HepG2 (cell line): ENCODE measurements around the gene SGCE. TPM values are rescaled to one million over a fixed set of nuclear protein-coding genes. Genes with fewer than 3 reads are reported as not detected.
A peak's percentile ranks its signal among the peaks of the same experiment; 100 is the strongest.

Experiments used
- BCL6 ChIP-seq: IDR thresholded peaks from 2 replicates; pipeline ENCODE4 v1.6.1; 2016; ENCODE audit warnings: missing genetic modification reagents, missing compliant biosample characterization
- BORCS8-MEF2B ChIP-seq: sonication (generic); formaldehyde crosslinking; IDR thresholded peaks from 2 replicates; pipeline ENCODE4 v1.8.0; 2022; ENCODE audit warnings: mild to moderate bottlenecking, missing genetic modification reagents
- CREB1 ChIP-seq, 2 experiments: fragments of 450-650 bp in 1 of 2; IDR thresholded peaks; 2 replicates each; pipeline ENCODE4 v1.6.1; 2016 to 2017; ENCODE audit warnings: control low read depth in 1 of 2, mild to moderate bottlenecking in 1 of 2, missing compliant biosample characterization in 1 of 2, missing genetic modification characterization in 1 of 2
- ELF3 ChIP-seq: IDR thresholded peaks from 2 replicates; pipeline ENCODE4 v1.6.1; 2016; ENCODE audit warnings: missing genetic modification reagents, missing compliant biosample characterization
- FIP1L1 ChIP-seq: fragments of 200-400 bp; formaldehyde crosslinking; IDR thresholded peaks from 2 replicates; pipeline ENCODE4 v1.6.1; 2018; ENCODE audit warnings: low read depth, mild to moderate bottlenecking, low read length, moderate library complexity, borderline replicate concordance; ENCODE audit not compliant: insufficient read depth
- FOXJ3 ChIP-seq: sonication (generic); formaldehyde crosslinking; IDR thresholded peaks from 2 replicates; pipeline ENCODE4 v1.4.0; 2020; ENCODE audit warnings: missing genetic modification reagents, mild to moderate bottlenecking, borderline replicate concordance
- JUN ChIP-seq: sonication (generic); formaldehyde crosslinking; IDR thresholded peaks from 2 replicates; pipeline ENCODE4 v1.4.0; 2020; ENCODE audit warnings: mild to moderate bottlenecking, missing genetic modification reagents
- NFE2L2 ChIP-seq: fragments of 150-350 bp; IDR thresholded peaks from 2 replicates; pipeline ENCODE4 v1.6.1; 2014; ENCODE audit warnings: low read length
- NKX3-1 ChIP-seq: sonication (generic); formaldehyde crosslinking; IDR thresholded peaks from 2 replicates; pipeline ENCODE4 v1.5.0; 2020; ENCODE audit warnings: missing genetic modification reagents
- NR2F6 ChIP-seq, 2 experiments: IDR thresholded peaks; 2 replicates each; pipeline ENCODE4 v1.6.1; 2016; ENCODE audit warnings: antibody characterized with exemption in 1 of 2, mild to moderate bottlenecking in 1 of 2
- RELA ChIP-seq: sonication (generic); formaldehyde crosslinking; IDR thresholded peaks from 2 replicates; pipeline ENCODE4 v1.4.0; 2020; ENCODE audit warnings: missing genetic modification reagents
- SOX6 ChIP-seq, 2 experiments: fragments of 450-650 bp in 1 of 2; sonication (generic) in 1 of 2; formaldehyde crosslinking in 1 of 2; IDR thresholded peaks; 2 replicates each; pipeline versions ENCODE4 v1.4.0 to v1.6.1; 2017 to 2020; ENCODE audit warnings: antibody characterized with exemption in 1 of 2, mild to moderate bottlenecking in 1 of 2, missing genetic modification reagents in 1 of 2
- SSRP1 ChIP-seq: IDR thresholded peaks from 2 replicates; pipeline ENCODE4 v1.6.1; 2016; ENCODE audit warnings: control low read depth
- THAP11 ChIP-seq: IDR thresholded peaks from 2 replicates; pipeline ENCODE4 v1.6.1; 2016; ENCODE audit warnings: missing biosample characterization, missing genetic modification reagents
- WIZ ChIP-seq: sonication (generic); formaldehyde crosslinking; IDR thresholded peaks from 2 replicates; pipeline ENCODE4 v1.5.1; 2020; ENCODE audit warnings: mild to moderate bottlenecking, missing genetic modification reagents
- ZNF124 ChIP-seq: sonication (generic); formaldehyde crosslinking; IDR thresholded peaks from 2 replicates; pipeline ENCODE4 v1.4.0; 2020; ENCODE audit warnings: missing genetic modification reagents
- ZSCAN31 ChIP-seq: sonication (generic); formaldehyde crosslinking; IDR thresholded peaks from 2 replicates; pipeline ENCODE4 v1.5.0; 2020; ENCODE audit warnings: low read depth, mild to moderate bottlenecking, missing genetic modification reagents
- ZZZ3 ChIP-seq: sonication (generic); formaldehyde crosslinking; IDR thresholded peaks from 2 replicates; pipeline ENCODE4 v1.4.0; 2020; ENCODE audit warnings: missing genetic modification reagents, mild to moderate bottlenecking, borderline replicate concordance
- polyA plus RNA-seq, 8 experiments: library from polyadenylated mRNA; depleted of rRNA in 3 of 8; stranded (reverse) in 7 of 8; unstranded in 1 of 8; fragments of >200 nt; fragmentation: Illumina TruSeq in 4 of 8; extraction: Trizol in 4 of 8; gene quantifications; 2 replicates each; pipeline versions ENCODE4 v1.2.1 to v1.2.3, GENCODE V29; 2011 to 2016; ENCODE audit warnings: low read depth in 4 of 8, missing spikeins in 1 of 8, mixed read lengths in 1 of 8; ENCODE audit not compliant: insufficient read depth in 1 of 8
- total RNA-seq, 5 experiments: library from RNA; depleted of rRNA; stranded (reverse); fragments of >200 nt; fragmentation: Illumina TruSeq; extraction: Trizol; gene quantifications; 2 replicates each; pipeline ENCODE4 v1.2.3, GENCODE V29; 2016; ENCODE audit warnings: low read depth in 1 of 5
- TF ChIP-seq, protein P1 (sequence below): sonication (generic); formaldehyde crosslinking; conservative IDR thresholded peaks from 2 replicates; pipeline ENCODE4 v1.4.0; 2020; ENCODE audit warnings: missing genetic modification reagents
- TF ChIP-seq, protein P2 (sequence below): sonication (generic); formaldehyde crosslinking; IDR thresholded peaks from 2 replicates; pipeline ENCODE4 v1.8.0; 2023; ENCODE audit warnings: mild to moderate bottlenecking, missing genetic modification reagents
- TF ChIP-seq, protein P3 (sequence below), 2 experiments: fragments of 450-650 bp in 1 of 2; sonication (generic) in 1 of 2; formaldehyde crosslinking; IDR thresholded peaks; 2 replicates each; pipeline versions ENCODE4 v1.5.0 to v1.8.0; 2020 to 2022; ENCODE audit warnings: mild to moderate bottlenecking in 1 of 2, missing genetic modification reagents in 1 of 2
- TF ChIP-seq, protein P4 (sequence below): sonication (generic); IDR thresholded peaks from 2 replicates; pipeline ENCODE4 v1.6.1; 2016; ENCODE audit warnings: low read depth, borderline replicate concordance
- TF ChIP-seq, protein P5 (sequence below): IDR thresholded peaks from 2 replicates; pipeline ENCODE4 v1.6.1; 2016; ENCODE audit warnings: mild to moderate bottlenecking

The SGCE gene
- total and polyA plus RNA-seq, 2 of the 13 experiments (the other 11 are each of a cell fraction or from before 2014, with no cell fraction given) = 52.3 to 71.1 TPM

DNA sequence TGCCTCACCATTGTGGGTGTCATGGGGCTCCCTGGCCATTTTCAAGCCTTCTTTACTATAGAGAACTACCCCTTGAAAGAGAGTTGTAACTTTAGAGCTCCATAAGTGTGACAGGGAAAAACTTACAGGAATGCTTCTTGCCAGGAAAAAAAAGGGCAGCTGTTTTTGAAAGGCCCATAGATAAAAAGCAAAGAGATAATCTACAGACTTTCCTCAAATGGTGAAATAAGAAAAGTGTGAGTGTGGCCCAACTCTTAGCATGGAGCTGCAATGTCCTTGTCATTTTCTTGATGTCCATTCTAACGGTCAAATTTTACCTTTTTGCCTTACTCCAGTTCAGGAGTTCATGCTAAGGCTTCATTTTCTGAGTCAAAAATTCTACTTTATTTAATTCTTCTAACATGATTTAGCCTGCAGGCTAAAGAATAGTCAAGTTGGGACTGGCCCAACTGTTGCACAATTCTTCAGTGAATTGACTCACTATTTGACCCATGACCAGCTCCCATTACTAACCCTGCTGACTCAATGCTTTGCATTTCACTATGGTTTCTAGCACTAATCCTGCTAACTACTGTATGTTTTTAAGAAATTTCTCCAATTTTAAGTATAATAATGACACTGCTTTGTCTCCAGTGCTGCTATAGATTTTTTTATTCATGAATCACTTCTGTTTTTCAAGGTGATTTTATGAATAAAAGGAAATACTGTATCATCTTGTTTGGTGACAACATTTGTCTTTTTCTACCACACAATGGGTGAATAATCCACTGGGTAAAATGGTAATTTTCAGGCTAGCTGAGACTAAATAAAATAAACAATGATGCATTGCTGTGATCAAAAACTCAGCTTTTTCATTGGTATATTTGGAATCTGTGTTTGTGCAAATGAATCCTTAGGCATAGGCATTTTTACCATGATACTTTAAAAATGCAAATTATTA, 41.4 kb upstream of the SGCE start (continued):
- TF ChIP-seq, protein P1, sequence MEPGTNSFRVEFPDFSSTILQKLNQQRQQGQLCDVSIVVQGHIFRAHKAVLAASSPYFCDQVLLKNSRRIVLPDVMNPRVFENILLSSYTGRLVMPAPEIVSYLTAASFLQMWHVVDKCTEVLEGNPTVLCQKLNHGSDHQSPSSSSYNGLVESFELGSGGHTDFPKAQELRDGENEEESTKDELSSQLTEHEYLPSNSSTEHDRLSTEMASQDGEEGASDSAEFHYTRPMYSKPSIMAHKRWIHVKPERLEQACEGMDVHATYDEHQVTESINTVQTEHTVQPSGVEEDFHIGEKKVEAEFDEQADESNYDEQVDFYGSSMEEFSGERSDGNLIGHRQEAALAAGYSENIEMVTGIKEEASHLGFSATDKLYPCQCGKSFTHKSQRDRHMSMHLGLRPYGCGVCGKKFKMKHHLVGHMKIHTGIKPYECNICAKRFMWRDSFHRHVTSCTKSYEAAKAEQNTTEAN (CRISPR knock-in tag) = 0 out of 2 replicates have a peak, but pooled peaks have one; percentile 30
- no peak for TF ChIP-seq FIP1L1
- TF ChIP-seq THAP11 = 0 out of 2 replicates have a peak, but pooled peaks have one; percentile 28
- no peak for TF ChIP-seq SSRP1 (CRISPR knock-in tag)
- TF ChIP-seq ZZZ3 (CRISPR knock-in tag) = no peak
- TF ChIP-seq, protein P2, sequence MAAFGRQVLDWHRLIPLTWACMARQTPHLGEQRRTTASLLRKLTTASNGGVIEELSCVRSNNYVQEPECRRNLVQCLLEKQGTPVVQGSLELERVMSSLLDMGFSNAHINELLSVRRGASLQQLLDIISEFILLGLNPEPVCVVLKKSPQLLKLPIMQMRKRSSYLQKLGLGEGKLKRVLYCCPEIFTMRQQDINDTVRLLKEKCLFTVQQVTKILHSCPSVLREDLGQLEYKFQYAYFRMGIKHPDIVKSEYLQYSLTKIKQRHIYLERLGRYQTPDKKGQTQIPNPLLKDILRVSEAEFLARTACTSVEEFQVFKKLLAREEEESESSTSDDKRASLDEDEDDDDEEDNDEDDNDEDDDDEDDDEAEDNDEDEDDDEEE (CRISPR knock-in tag) = no peak
- TF ChIP-seq FOXJ3 (CRISPR knock-in tag) = peak; percentile 34; the same call in 1 of the 2 replicates
- TF ChIP-seq RELA (CRISPR knock-in tag) = no peak
- no peak for TF ChIP-seq NFE2L2
- no peak for TF ChIP-seq ZSCAN31
- no peak for TF ChIP-seq NKX3-1 (CRISPR knock-in tag)
- TF ChIP-seq BORCS8-MEF2B (CRISPR knock-in tag) = no peak
- TF ChIP-seq WIZ = peak; percentile 56; the same call in 1 of the 2 replicates
- TF ChIP-seq CREB1 (IDR thresholded peaks at IDR 0.05) = no peak
- TF ChIP-seq CREB1 (CRISPR knock-in tag; IDR thresholded peaks at IDR 0.05) = peak; percentile 24; the same call in 1 of the 2 replicates
- TF ChIP-seq, protein P3, sequence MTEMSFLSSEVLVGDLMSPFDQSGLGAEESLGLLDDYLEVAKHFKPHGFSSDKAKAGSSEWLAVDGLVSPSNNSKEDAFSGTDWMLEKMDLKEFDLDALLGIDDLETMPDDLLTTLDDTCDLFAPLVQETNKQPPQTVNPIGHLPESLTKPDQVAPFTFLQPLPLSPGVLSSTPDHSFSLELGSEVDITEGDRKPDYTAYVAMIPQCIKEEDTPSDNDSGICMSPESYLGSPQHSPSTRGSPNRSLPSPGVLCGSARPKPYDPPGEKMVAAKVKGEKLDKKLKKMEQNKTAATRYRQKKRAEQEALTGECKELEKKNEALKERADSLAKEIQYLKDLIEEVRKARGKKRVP (CRISPR knock-in tag; IDR thresholded peaks at IDR 0.05) = peak in 1 of 2 experiments; percentile 94; a peak in 2 of 4 replicates
- TF ChIP-seq, protein P4, sequence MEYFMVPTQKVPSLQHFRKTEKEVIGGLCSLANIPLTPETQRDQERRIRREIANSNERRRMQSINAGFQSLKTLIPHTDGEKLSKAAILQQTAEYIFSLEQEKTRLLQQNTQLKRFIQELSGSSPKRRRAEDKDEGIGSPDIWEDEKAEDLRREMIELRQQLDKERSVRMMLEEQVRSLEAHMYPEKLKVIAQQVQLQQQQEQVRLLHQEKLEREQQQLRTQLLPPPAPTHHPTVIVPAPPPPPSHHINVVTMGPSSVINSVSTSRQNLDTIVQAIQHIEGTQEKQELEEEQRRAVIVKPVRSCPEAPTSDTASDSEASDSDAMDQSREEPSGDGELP = no peak; the same call in 1 of the 2 replicates
- TF ChIP-seq, protein P5, sequence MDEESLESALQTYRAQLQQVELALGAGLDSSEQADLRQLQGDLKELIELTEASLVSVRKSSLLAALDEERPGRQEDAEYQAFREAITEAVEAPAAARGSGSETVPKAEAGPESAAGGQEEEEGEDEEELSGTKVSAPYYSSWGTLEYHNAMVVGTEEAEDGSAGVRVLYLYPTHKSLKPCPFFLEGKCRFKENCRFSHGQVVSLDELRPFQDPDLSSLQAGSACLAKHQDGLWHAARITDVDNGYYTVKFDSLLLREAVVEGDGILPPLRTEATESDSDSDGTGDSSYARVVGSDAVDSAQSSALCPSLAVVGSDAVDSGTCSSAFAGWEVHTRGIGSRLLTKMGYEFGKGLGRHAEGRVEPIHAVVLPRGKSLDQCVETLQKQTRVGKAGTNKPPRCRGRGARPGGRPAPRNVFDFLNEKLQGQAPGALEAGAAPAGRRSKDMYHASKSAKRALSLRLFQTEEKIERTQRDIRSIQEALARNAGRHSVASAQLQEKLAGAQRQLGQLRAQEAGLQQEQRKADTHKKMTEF (CRISPR knock-in tag) = peak; percentile 48; the same call in 1 of the 2 replicates
- no peak for TF ChIP-seq ELF3 (CRISPR knock-in tag)
- TF ChIP-seq ZNF124 (CRISPR knock-in tag) = no peak
- TF ChIP-seq JUN = 0 out of 2 replicates have a peak, but pooled peaks have one; percentile 38
- no peak for TF ChIP-seq SOX6 (IDR thresholded peaks at IDR 0.05)
- TF ChIP-seq SOX6 (CRISPR knock-in tag; IDR thresholded peaks at IDR 0.05) = peak; percentile 32; the same call in 1 of the 2 replicates
- TF ChIP-seq BCL6 (CRISPR knock-in tag) = 0 out of 2 replicates have a peak, but pooled peaks have one; percentile 20
- peak; percentile 81 for TF ChIP-seq NR2F6 (IDR thresholded peaks at IDR 0.05)
- TF ChIP-seq NR2F6 (CRISPR knock-in tag; IDR thresholded peaks at IDR 0.05) = peak; percentile 77
